HPDE6-E6E7 (cell line): ENCODE measurements around the gene PIGK.

Source experiments
- DNase-seq: peaks from one replicate; pipeline ENCODE4 v3.0.0; 2011; ENCODE audit warnings: missing footprints; ENCODE audit errors: extremely low spot score

PIGK gene

GRCh38 chr1:77096496-77097255 lies 122.6 kb downstream of the PIGK start:
- no peak for DNase-seq

DNA sequence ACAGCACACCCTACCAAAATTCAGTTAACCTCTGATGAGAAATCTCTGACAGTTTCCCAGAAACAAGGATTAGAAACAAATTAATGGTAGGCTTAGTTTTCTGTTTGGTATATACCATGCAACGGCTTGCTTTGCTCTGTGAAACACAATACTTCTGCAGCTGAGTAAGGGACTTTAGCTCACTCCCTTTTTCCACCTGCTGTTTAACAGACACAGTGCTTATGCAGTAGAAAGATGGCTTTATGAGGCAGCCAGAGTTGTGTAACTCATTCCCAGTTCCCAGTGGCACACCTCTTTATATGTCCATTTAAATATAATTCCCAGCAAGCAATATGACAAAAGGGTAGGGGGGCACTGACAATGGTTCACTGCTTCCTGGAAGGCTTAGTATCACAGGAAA lies 124.0 kb downstream of the PIGK start:
- no peak for DNase-seq

- DNase-seq: no peak
These were observed 129.5 kb downstream of the PIGK start for GRCh38 chr1:77089756-77090155.

DNA sequence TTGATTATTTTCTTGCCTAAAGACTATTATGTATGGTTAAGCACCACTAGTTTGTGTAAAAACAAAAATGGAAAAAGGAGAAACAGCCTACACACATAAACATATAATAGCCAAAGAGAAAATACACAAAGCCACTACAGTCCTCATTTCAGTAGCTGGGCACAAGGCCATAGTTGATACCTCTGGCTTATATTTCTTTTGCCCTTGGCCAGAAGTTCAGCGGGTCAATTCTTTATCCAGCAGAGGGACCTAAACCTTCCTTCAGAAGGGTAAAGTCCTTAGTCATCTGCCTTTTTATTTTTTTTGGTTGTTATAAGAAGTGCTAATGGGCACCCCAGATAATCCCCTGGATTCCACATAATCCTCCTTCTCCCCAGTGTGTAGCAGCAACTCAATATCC lies 134.1 kb downstream of the PIGK start:
- no peak for DNase-seq

GRCh38 chr1:77084457-77084856 lies 134.8 kb downstream of the PIGK start:
- no peak for DNase-seq

DNA sequence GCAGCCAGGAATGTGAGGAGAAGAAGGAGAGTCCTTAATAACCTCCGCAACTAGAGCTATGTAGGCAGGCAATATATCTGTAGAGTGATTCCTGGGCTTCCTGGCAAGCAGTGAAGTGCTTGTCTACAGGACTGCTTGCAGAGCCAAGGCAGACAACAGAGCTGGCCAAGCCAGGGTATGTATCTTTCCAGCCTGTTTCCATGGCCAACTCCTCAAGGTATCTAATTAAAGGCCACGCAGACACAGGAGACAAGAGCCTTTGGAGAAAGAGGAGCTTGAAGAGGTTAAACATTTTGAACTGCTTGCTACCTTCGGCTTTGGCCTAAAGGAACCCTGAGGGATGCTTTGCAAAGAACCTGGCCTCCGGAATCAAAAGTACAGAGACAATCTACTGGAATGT lies 137.4 kb downstream of the PIGK start:
- no peak for DNase-seq

DNA sequence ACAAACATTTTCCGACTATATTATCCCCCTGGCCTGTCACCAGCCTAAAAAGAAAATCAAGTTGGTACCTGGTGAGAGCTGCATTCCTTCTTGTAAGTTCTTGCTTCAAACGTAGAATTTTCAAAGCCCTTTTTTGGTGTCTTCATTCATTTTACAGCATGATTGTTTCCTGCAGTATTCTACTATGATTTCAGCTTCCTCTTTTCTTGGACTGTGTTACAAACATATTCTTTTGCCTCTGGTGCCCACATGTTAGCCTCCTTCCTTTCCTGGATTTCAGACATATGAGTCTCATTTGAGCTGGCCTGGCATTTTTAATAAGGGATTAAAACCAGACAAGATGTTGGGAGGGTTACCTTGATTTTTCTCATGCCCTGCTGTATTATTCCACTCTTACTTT lies 142.5 kb downstream of the PIGK start:
- no peak for DNase-seq

GRCh38 chr1:77068013-77068412 lies 151.2 kb downstream of the PIGK start:
- DNase-seq: peak; percentile 82

GRCh38 chr1:77065693-77066342 lies 153.4 kb downstream of the PIGK start:
- DNase-seq: no peak

DNA sequence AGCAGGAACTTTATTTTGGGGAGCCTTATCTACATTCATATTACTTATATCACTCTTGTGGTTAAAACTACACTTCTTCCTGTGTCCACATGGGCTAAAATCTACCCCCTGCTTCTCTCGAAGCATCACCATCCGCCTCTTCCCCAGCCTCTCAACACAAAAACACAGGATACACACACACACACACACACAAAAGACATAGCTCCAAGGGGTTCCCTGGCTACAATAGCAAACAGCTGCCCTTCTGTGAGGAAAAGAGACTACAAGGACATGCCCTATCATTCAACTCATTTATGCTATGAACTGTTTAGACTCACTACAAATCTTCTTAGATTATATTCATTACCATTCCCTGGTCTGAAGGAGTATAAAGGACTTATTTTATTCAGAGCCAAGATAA lies 155.0 kb downstream of the PIGK start:
- no peak for DNase-seq

GRCh38 chr1:77063118-77063517 lies 156.1 kb downstream of the PIGK start:
- no peak for DNase-seq

- DNase-seq: no peak
These were observed 158.1 kb downstream of the PIGK start for GRCh38 chr1:77061162-77061561.

GRCh38 chr1:77060000-77060399 lies 159.2 kb downstream of the PIGK start:
- no peak for DNase-seq

DNA sequence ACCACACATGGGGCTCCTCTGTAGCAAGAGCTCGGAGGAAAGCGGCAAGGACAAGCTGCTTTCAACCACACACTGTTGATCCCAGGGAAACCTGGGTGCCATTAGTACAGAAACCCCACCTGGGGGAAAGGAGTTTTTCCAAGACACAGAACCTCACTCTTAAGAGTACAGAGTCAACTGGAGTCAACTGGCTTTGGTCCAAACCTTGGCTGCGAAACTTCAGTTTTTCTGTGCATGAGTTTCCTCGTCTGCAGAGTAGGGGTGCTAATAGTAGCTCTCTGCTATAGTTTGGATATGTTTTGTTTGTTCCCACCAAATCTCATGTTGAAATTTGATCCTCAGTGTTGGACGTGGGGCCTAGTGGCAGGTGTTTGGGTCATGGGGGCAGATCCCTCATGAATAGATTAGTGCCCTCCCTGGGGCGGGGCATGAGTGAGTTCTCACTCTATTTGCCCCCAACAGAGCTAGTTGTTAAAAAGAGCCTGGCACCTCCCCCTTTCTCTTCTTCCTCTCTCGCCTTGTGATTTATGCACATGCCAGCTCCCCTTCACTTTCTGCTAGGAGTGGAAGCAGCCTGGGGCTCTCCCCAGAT lies 161.1 kb downstream of the PIGK start:
- DNase-seq: no peak

DNA sequence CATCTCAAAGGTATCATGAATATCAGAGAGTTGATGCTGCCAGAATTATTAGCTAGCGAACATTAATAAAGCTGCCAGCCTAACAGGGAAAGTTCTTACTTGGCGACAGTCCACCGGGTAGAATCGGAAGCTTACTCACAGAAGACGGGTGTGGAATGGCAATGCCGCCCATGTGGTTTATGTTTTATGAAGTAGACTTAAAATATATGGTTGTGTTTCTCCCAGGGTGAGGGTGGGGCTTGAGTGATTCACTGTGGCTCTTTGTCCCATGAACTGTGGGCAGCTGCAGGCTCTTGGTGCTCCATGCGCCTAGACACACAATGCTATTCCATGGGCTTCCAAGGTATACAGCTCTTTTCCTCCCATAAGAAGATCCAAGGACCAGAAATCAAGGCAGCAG lies 162.7 kb downstream of the PIGK start:
- no peak for DNase-seq

DNA sequence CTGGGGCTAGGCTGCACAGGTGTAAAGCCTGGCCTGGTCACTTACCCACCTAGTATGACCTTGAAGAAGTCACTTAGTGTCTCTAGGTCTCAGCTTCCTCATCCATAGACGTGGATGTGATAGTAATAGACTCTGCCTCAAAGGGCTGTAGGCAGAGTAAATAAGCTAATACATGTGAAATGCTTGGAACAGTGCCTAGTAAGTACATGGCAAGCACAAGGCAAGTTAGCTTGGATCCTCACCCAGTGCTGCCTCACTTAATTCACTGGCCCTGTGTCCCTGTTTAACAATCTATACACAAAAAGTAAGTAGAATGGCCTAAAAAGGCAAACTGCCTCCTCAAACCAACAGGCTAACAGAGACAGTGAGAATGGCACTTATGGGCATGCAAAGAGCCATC lies 167.8 kb downstream of the PIGK start:
- DNase-seq: no peak

DNA sequence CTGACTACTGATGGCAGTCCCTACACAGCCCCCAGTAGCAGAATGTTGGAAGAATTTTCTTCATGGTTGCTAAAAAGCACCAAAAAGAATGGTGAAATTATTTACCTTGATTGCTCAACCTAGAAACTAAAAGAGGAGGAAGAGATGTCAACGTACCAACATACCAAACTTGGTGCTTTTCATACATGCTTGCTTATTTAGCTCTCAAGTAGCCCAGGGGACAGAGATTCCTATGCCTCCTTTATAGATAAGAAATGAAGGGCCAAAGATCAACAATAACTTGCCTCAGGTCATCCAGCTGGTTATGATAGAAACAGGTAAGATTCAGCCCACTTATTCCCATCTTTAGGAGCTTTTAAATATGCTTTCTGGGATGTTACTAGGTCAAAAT lies 170.6 kb downstream of the PIGK start:
- no peak for DNase-seq

- no peak for DNase-seq
These were observed 171.1 kb downstream of the PIGK start for GRCh38 chr1:77047978-77048614.

DNA sequence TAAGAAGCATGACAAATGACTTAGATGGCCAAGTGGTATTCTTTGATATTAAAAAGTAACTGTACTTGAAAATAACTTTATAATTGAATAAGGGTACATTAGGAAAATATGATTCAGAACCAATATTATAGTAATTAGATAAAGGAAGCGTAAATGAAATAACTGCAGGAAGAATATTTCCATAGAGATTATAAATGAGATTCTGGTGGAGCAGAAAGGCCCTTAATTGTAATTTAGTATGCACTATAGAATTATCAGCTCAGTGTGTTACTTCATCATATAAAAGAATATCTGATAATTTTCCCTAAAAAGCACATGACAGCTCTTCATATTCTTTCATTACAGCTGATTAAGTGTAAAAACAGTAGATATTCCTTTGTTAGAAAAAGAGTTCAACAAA lies 171.7 kb downstream of the PIGK start:
- DNase-seq: no peak

- peak; percentile 68 for DNase-seq
These were observed 174.9 kb downstream of the PIGK start for GRCh38 chr1:77044133-77044849.

- no peak for DNase-seq
These were observed 178.4 kb downstream of the PIGK start for GRCh38 chr1:77040826-77041225.

DNA sequence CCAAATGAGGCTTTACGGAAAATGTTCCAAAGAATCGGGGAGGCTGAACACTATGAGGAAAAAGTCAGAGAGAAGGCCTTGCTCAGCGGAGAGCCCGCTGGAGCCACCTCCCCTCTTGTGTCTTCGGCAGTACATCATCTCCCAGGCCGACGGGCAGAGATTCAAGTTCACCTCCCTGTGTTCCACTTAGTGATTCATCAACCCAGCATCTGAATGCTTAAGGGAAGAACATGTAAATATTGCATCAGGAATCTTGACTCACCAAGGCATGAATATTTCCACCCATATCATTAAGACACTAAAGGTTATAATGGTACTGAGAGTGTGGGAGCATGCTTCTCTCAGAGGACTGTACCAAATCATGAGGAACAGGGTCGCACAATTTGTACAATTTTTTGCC lies 179.5 kb downstream of the PIGK start:
- DNase-seq: peak; percentile 93
